Mesothelial cell of epicardium (in vitro differentiated cells): ENCODE data around the gene PXYLP1. TPM values are rescaled to one million over a fixed set of nuclear protein-coding genes. Genes with fewer than 3 reads are reported as not detected.

ENCODE experiments used
- DNase-seq, 2 experiments: peaks; one replicate each; pipeline ENCODE4 v3.0.0; 2021; ENCODE audit warnings: low spot score in 2 of 2; ENCODE audit not compliant: unreplicated experiment in 2 of 2
- H3K27ac Mint-ChIP-seq: 2 replicates; pipeline ENCODE4 v1.8.0; 2021; ENCODE audit warnings: mixed read lengths
- H3K27me3 Mint-ChIP-seq: 2 replicates; pipeline ENCODE4 v1.8.0; 2021; ENCODE audit warnings: low read depth, mixed read lengths
- H3K36me3 Mint-ChIP-seq: 2 replicates; pipeline ENCODE4 v1.8.0; 2021; ENCODE audit warnings: mixed read lengths
- H3K4me1 Mint-ChIP-seq: 2 replicates; pipeline ENCODE4 v1.8.0; 2021; ENCODE audit warnings: mixed read lengths
- H3K4me3 Mint-ChIP-seq: 2 replicates; pipeline ENCODE4 v1.8.0; 2021; ENCODE audit warnings: mild to moderate bottlenecking, moderate library complexity, mixed read lengths
- H3K9me3 Mint-ChIP-seq: 2 replicates; pipeline ENCODE4 v1.8.0; 2021; ENCODE audit warnings: mixed read lengths
- total RNA-seq: library from RNA; stranded (reverse); gene quantifications from 3 replicates; pipeline ENCODE4 v1.2.1, GENCODE V29; 2021
- TF ChIP-seq, protein P1 (sequence below): fragments of 200-600 bp; sonication (generic); IDR thresholded peaks from one replicate; pipeline ENCODE4 v1.5.0; 2021; ENCODE audit warnings: antibody characterized with exemption; ENCODE audit not compliant: unreplicated experiment

Gene PXYLP1
- total RNA-seq, 1 donor from 2014 or later: 40.5 TPM

- H3K27ac Mint-ChIP-seq: no peak overlapping the region
- peaks cover 12% of the 10 kb centered on the region for H3K4me1 Mint-ChIP-seq
- no peak for DNase-seq
- H3K27me3 Mint-ChIP-seq: no peaks in the 10 kb centered on the region
- H3K4me3 Mint-ChIP-seq: no peak overlapping the region
- H3K36me3 Mint-ChIP-seq: no peaks in the 10 kb centered on the region
- TF ChIP-seq, protein P1, sequence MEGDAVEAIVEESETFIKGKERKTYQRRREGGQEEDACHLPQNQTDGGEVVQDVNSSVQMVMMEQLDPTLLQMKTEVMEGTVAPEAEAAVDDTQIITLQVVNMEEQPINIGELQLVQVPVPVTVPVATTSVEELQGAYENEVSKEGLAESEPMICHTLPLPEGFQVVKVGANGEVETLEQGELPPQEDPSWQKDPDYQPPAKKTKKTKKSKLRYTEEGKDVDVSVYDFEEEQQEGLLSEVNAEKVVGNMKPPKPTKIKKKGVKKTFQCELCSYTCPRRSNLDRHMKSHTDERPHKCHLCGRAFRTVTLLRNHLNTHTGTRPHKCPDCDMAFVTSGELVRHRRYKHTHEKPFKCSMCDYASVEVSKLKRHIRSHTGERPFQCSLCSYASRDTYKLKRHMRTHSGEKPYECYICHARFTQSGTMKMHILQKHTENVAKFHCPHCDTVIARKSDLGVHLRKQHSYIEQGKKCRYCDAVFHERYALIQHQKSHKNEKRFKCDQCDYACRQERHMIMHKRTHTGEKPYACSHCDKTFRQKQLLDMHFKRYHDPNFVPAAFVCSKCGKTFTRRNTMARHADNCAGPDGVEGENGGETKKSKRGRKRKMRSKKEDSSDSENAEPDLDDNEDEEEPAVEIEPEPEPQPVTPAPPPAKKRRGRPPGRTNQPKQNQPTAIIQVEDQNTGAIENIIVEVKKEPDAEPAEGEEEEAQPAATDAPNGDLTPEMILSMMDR: no peak
- H3K9me3 Mint-ChIP-seq: no peaks in the 10 kb centered on the region
Measured at GRCh38 chr3:141328286-141329166, 96.9 kb downstream of the PXYLP1 start.

DNA sequence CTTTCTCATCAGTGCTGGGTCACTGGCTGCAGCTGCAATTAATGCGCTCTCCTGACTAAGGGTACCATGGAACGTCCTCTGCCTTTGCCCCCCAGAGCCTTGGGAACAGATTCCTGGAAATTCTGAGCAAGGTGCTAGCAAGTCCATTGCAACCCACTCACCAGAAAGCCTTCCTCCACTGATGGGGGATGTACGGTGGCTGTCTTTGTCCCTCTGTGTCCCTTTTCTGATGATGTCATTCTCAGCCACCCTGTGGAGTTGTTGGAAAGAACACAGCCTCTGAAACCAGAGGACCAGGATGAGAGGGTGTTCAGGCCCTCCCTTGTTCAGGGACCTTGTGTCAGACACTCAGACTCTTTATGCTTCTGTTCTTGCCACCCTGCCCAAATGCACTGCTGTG lies 98.6 kb downstream of the PXYLP1 start:
- H3K27me3 Mint-ChIP-seq: no peaks in the 10 kb centered on the region
- H3K36me3 Mint-ChIP-seq: no peaks in the 10 kb centered on the region
- no peak for DNase-seq
- TF ChIP-seq, protein P1: no peak
- H3K9me3 Mint-ChIP-seq: no peaks in the 10 kb centered on the region
- peaks cover 12% of the 10 kb centered on the region for H3K4me1 Mint-ChIP-seq
- H3K4me3 Mint-ChIP-seq: no peak overlapping the region
- H3K27ac Mint-ChIP-seq: no peak overlapping the region

GRCh38 chr3:141330718-141331376 lies 99.2 kb downstream of the PXYLP1 start:
- TF ChIP-seq, protein P1: no peak
- Mint-ChIP-seq H3K27me3 (no peaks in the 10 kb centered on the region), H3K27ac (no peak overlapping the region), H3K4me3 (no peak overlapping the region), H3K36me3 (no peaks in the 10 kb centered on the region), H3K4me1 (peaks cover 16% of the 10 kb centered on the region), H3K9me3 (no peaks in the 10 kb centered on the region)
- DNase-seq: no peak

GRCh38 chr3:141331377-141332318 lies 100.0 kb downstream of the PXYLP1 start:
- H3K4me1 Mint-ChIP-seq: peaks cover 14% of the 10 kb centered on the region
- no peaks in the 10 kb centered on the region for H3K36me3 Mint-ChIP-seq
- no peak overlapping the region for H3K4me3 Mint-ChIP-seq
- no peaks in the 10 kb centered on the region for H3K27me3 Mint-ChIP-seq
- no peaks in the 10 kb centered on the region for H3K9me3 Mint-ChIP-seq
- DNase-seq: no peak
- TF ChIP-seq, protein P1: no peak
- H3K27ac Mint-ChIP-seq: no peak overlapping the region

DNA sequence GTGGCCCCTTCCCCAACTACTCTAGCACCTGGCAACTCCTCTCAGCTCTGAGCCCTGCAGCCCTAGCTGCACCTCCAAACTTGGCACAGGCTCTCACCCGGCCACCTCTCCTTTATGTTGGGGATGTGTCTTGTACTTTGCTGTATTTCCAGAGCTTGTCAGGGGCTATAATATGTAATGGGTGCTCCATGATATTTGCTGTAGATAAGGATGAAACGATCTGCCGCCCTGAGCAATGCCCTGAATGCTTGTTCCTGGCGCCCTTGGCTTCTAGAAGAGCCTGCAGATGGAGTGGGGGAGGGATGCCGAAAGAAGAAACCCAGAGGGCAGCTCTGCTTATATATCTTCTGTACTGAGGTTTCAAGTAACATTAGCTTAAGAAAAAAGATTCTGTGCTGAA lies 100.8 kb downstream of the PXYLP1 start:
- no peaks in the 10 kb centered on the region for H3K27me3 Mint-ChIP-seq
- no peak overlapping the region for H3K4me3 Mint-ChIP-seq
- no peak for DNase-seq
- TF ChIP-seq, protein P1: no peak
- no peaks in the 10 kb centered on the region for H3K36me3 Mint-ChIP-seq
- no peak overlapping the region for H3K27ac Mint-ChIP-seq
- no peaks in the 10 kb centered on the region for H3K9me3 Mint-ChIP-seq
- peaks cover 19% of the 10 kb centered on the region for H3K4me1 Mint-ChIP-seq
